Right lobe of liver (tissue), 6 donors: ENCODE results near the gene TRAF3IP1. TPM values are rescaled to one million over a fixed set of nuclear protein-coding genes. Genes with fewer than 3 reads are reported as not detected.
A peak's percentile ranks its signal among the peaks of the same experiment; 100 is the strongest.

Source experiments
- ATAC-seq, 4 donors: fragments of 200-7000 bp; cut with Tn5 transposase; one replicate each; pipeline ENCODE4 v1.9.1; 2020; ENCODE audit warnings: mild to moderate bottlenecking in 4 of 4, moderate library complexity in 4 of 4
- DNase-seq, 3 donors: peaks; one replicate each; pipeline ENCODE4 v3.0.0-alpha.2; 2020
- H3K27ac ChIP-seq, 3 donors: fragments of 200-600 bp; one replicate each; pipeline ENCODE4 v1.8.0; 2022
- H3K27me3 ChIP-seq, 2 donors: fragments of 200-600 bp; one replicate each; pipeline ENCODE4 v1.8.0; 2022
- H3K36me3 ChIP-seq, 4 donors: fragments of 200-600 bp; sonication (generic) in 1 of 4; one replicate each; pipeline versions ENCODE4 v1.5.1 to v1.8.0; 2017 to 2022; ENCODE audit warnings: control low read depth in 1 of 4
- H3K4me1 ChIP-seq, 4 donors: fragments of 200-600 bp; sonication (generic) in 1 of 4; one replicate each; pipeline versions ENCODE4 v1.5.1 to v1.8.0; 2017 to 2022; ENCODE audit warnings: control low read depth in 1 of 4
- H3K4me3 ChIP-seq, 3 donors: fragments of 200-600 bp; one replicate each; pipeline ENCODE4 v1.8.0; 2022
- H3K9me3 ChIP-seq, 4 donors: fragments of 200-600 bp; sonication (generic) in 1 of 4; one replicate each; pipeline versions ENCODE4 v1.5.1 to v1.8.0; 2017 to 2022; ENCODE audit warnings: control low read depth in 1 of 4
- CTCF ChIP-seq, 4 donors: fragments of 200-600 bp in 3 of 4; fragments of 450-650 bp in 1 of 4; IDR thresholded peaks; one replicate each; pipeline versions ENCODE4 v1.5.1 to v1.8.0; 2016 to 2022; ENCODE audit warnings: antibody characterized with exemption in 4 of 4, mild to moderate bottlenecking in 2 of 4
- POLR2A ChIP-seq: fragments of 450-650 bp; IDR thresholded peaks from one replicate; pipeline ENCODE4 v1.6.1; 2017; ENCODE audit warnings: antibody characterized with exemption, mild to moderate bottlenecking
- WGBS: methylation state at CpG from one replicate; pipeline ENCODE4 v1.1.6; 2018; ENCODE audit warnings: low coverage, low lambda C conversion rate; ENCODE audit not compliant: insufficient coverage; ENCODE audit errors: missing lambda C conversion rate; 5-methylcytosine and 5-hydroxymethylcytosine counted together
- intact Hi-C, 2 donors: fragments of 100-400 bp; cut with DNase I; formaldehyde crosslinking; loops; one replicate each; pipeline versions ENCODE4 v1.11.2 to v1.14.1; 2022
- total RNA-seq, 6 experiments: library from RNA; depleted of rRNA in 2 of 6; stranded (reverse); fragments of >200 nt in 2 of 6; fragmentation: NEBNext Ultra II Directional in 3 of 6; extraction: Animal tissue kit (Norgen Biotek cat#: 25700) in 3 of 6; gene quantifications; one replicate each; pipeline versions ENCODE4 v1.1.0 to v1.2.4, GENCODE V29; 2016 to 2023
- donor health status: DM: no; HTN: yes; CAD: no.
- donor health status: DM: no; HTN: no; CAD: no.
- donor health status: DM: no; HTN: no; CAD: no.
- donor health status: DM: no; HTN: yes; CAD: no.
- donor health status: DM: no; HTN: yes; CAD: no.

TRAF3IP1 gene
- total RNA-seq, 6 experiments from 2014 or later: 4.6 to 12.0 (median 8.3) TPM

- no peak overlapping the region for H3K4me3 ChIP-seq
- intact Hi-C loops: loop anchor here (5.0 kb wide), 2 partner anchors 81 to 86 kb away; no protein-coding TSS in a partner anchor
- peaks cover 0 to 3% (median 0%) of the 10 kb centered on the region in 4 donors for H3K36me3 ChIP-seq
- no peak for ATAC-seq
- DNase-seq: no peak
- TF ChIP-seq POLR2A: no peak
- TF ChIP-seq CTCF (IDR thresholded peaks at IDR 0.05): no peak
- WGBS: 80% methylated on average over 5 of the region's 5 CpGs
- H3K27me3 ChIP-seq: no peaks in the 10 kb centered on the region
- no peaks in the 10 kb centered on the region for H3K9me3 ChIP-seq
- H3K4me1 ChIP-seq: peaks cover 0 to 6% (median 0%) of the 10 kb centered on the region in 4 donors
- no peak overlapping the region for H3K27ac ChIP-seq
These were observed 17.5 kb downstream of the TRAF3IP1 start for GRCh38 chr2:238337846-238338245.

- TF ChIP-seq POLR2A (no peak), CTCF (IDR thresholded peaks at IDR 0.05) (no peak)
- intact Hi-C loops: loop anchor here (5.0 kb wide), 2 partner anchors 82 to 87 kb away; no protein-coding TSS in a partner anchor
- H3K27me3 ChIP-seq: no peaks in the 10 kb centered on the region
- H3K9me3 ChIP-seq: no peaks in the 10 kb centered on the region
- WGBS: 91% methylated on average over 15 of the region's 15 CpGs
- no peak overlapping the region for H3K4me3 ChIP-seq
- H3K36me3 ChIP-seq: peaks cover 0 to 3% (median 0%) of the 10 kb centered on the region in 4 donors
- DNase-seq: no peak
- H3K27ac ChIP-seq: no peak overlapping the region
- ATAC-seq: no peak
- peaks cover 0 to 6% (median 0%) of the 10 kb centered on the region in 4 donors for H3K4me1 ChIP-seq
These were observed 18.5 kb downstream of the TRAF3IP1 start for GRCh38 chr2:238338710-238339394.

GRCh38 chr2:238339395-238339780, 19.1 kb downstream of the TRAF3IP1 start:
- ATAC-seq: peak in 1 of 4 donors; percentile 4
- WGBS: 56% methylated on average over 10 of the region's 11 CpGs

GRCh38 chr2:238339814-238340213, 19.5 kb downstream of the TRAF3IP1 start:
- no peak overlapping the region for H3K4me3 ChIP-seq
- intact Hi-C loops: loop anchor here (5.0 kb wide), 2 partner anchors 83 to 88 kb away; no protein-coding TSS in a partner anchor
- no peaks in the 10 kb centered on the region for H3K9me3 ChIP-seq
- WGBS: 33% methylated on average over 2 of the region's 11 CpGs
- TF ChIP-seq POLR2A: no peak
- peak; percentile 42 to 66 (median 53) for TF ChIP-seq CTCF (IDR thresholded peaks at IDR 0.05)
- peaks cover 0 to 6% (median 0%) of the 10 kb centered on the region in 4 donors for H3K4me1 ChIP-seq
- ATAC-seq: peak; percentile 92 to 95 (median 94)
- DNase-seq: no peak
- no peaks in the 10 kb centered on the region for H3K27me3 ChIP-seq
- H3K27ac ChIP-seq: no peak overlapping the region
- peaks cover 0 to 3% (median 0%) of the 10 kb centered on the region in 4 donors for H3K36me3 ChIP-seq

More at GRCh38 chr2:238339395-238339780, 19.1 kb downstream of the TRAF3IP1 start:
- Histone ChIP-seq H3K4me3 (no peak overlapping the region), H3K4me1 (peaks cover 0 to 6% (median 0%) of the 10 kb centered on the region in 4 donors), H3K9me3 (no peaks in the 10 kb centered on the region), H3K27me3 (no peaks in the 10 kb centered on the region), H3K27ac (no peak overlapping the region), H3K36me3 (peaks cover 0 to 3% (median 0%) of the 10 kb centered on the region in 4 donors)
- intact Hi-C loops: loop anchor here (5.0 kb wide), 2 partner anchors 82 to 87 kb away; no protein-coding TSS in a partner anchor
- DNase-seq: no peak
- TF ChIP-seq CTCF (IDR thresholded peaks at IDR 0.05): no peak
- no peak for TF ChIP-seq POLR2A
